ENCODE data around the gene ST7.

ST7 gene

GRCh38 chr7:116977172-116977571 is 23.9 kb downstream of the ST7 start:
- no peak for TF ChIP-seq CTCF (IDR thresholded peaks at IDR 0.05; ENCODE audit: borderline replicate concordance, control extremely low read depth, extremely low read depth, insufficient read depth, missing control alignments)
- in situ Hi-C loops (cut with MboI; ENCODE audit: low sequenced_read_pairs, unreplicated experiment), result no loop called here
- no peak for DNase-seq (ENCODE audit: low spot score)

- in situ Hi-C loops (cut with MboI; ENCODE audit: low sequenced_read_pairs, unreplicated experiment), result no loop called here
- TF ChIP-seq CTCF (IDR thresholded peaks at IDR 0.05; ENCODE audit: borderline replicate concordance, control extremely low read depth, extremely low read depth, insufficient read depth, missing control alignments), result no peak
- DNase-seq (ENCODE audit: low spot score), result no peak
Measured at GRCh38 chr7:116978006-116978405, 24.7 kb downstream of the ST7 start.

GRCh38 chr7:116979430-116979829 is 26.1 kb downstream of the ST7 start:
- in situ Hi-C loops (cut with MboI; ENCODE audit: low sequenced_read_pairs, unreplicated experiment), result no loop called here
- TF ChIP-seq CTCF (IDR thresholded peaks at IDR 0.05; ENCODE audit: borderline replicate concordance, control extremely low read depth, extremely low read depth, insufficient read depth, missing control alignments), result no peak
- no peak for DNase-seq (ENCODE audit: low spot score)

- in situ Hi-C loops (cut with MboI; ENCODE audit: low sequenced_read_pairs, unreplicated experiment), result no loop called here
- no peak for TF ChIP-seq CTCF (IDR thresholded peaks at IDR 0.05; ENCODE audit: borderline replicate concordance, control extremely low read depth, extremely low read depth, insufficient read depth, missing control alignments)
- DNase-seq (ENCODE audit: low spot score), result no peak
Measured at GRCh38 chr7:116980354-116980753, 27.1 kb downstream of the ST7 start.

- in situ Hi-C loops (cut with MboI; ENCODE audit: low sequenced_read_pairs, unreplicated experiment), result no loop called here
- DNase-seq (ENCODE audit: low spot score), result no peak
- no peak for TF ChIP-seq CTCF (IDR thresholded peaks at IDR 0.05; ENCODE audit: borderline replicate concordance, control extremely low read depth, extremely low read depth, insufficient read depth, missing control alignments)
Measured at GRCh38 chr7:116981939-116982338, 28.6 kb downstream of the ST7 start.

- DNase-seq (ENCODE audit: low spot score), result no peak
- in situ Hi-C loops (cut with MboI; ENCODE audit: low sequenced_read_pairs, unreplicated experiment), result no loop called here
- TF ChIP-seq CTCF (IDR thresholded peaks at IDR 0.05; ENCODE audit: borderline replicate concordance, control extremely low read depth, extremely low read depth, insufficient read depth, missing control alignments), result no peak
Measured at GRCh38 chr7:116984511-116984910, 31.2 kb downstream of the ST7 start.

GRCh38 chr7:116984917-116985316 is 31.6 kb downstream of the ST7 start:
- TF ChIP-seq CTCF (IDR thresholded peaks at IDR 0.05; ENCODE audit: borderline replicate concordance, control extremely low read depth, extremely low read depth, insufficient read depth, missing control alignments), result peak; percentile 45
- DNase-seq (ENCODE audit: low spot score), result peak; percentile 32
- in situ Hi-C loops (cut with MboI; ENCODE audit: low sequenced_read_pairs, unreplicated experiment), result loop anchor here (5.0 kb wide), 1 partner anchor 137 kb away; no protein-coding TSS in a partner anchor
